Measurements from ENCODE around the gene DYNC1H1. TPM values are rescaled to one million over a fixed set of nuclear protein-coding genes. Genes with fewer than 3 reads are reported as not detected.

DYNC1H1 gene
- total RNA-seq, 1 donor from 2014 or later: 237 TPM

DNA sequence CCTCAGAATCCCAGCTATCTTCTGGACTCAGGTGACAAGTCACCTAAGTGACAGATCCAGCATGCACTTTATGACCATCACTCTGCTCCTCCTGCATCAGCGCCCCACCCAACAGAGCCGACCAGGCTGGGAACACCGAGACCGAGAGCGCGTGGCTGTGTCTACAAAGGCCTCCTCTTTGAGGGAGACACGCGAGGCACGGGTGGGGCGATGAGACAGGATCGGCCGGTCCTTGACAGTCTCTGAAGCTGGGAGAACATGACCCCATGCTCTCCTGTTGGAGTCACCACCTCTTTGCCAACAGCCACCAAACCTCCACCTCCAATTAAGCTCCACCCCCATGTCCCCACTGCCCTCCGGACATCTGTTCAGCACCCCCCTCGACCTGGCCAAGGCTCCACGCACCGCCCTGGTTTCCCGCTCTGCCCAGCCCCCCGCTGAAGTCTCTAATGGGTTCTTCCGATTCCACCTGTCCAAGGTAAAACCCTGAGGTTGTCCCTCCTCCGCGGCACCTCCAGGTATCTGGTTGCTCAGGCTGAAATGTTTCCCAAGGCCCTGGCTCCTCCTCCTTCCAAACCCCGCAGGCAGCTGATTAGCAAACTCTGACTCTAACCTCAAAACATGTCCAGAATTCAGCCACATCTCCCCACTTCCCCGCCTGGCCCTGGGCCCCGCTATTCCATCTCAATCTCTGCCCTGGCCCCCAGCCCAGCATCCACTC is 91.0 kb downstream of the DYNC1H1 start:
- Histone ChIP-seq H3K9ac (no peak overlapping the region), H2AFZ (replicated peaks) (no peak overlapping the region), H3K36me3 (no peaks in the 10 kb centered on the region), H3K4me2 (no peak overlapping the region), H3K27me3 (no peaks in the 10 kb centered on the region), H3K79me2 (ENCODE audit: low read depth) (no peaks in the 10 kb centered on the region), H3K27ac (no peak overlapping the region), H3F3A (ENCODE audit: low read depth) (peaks cover 20% of the 10 kb centered on the region), H3K9me3 (ENCODE audit: low read depth) (no peaks in the 10 kb centered on the region), H3K4me3 (no peak overlapping the region), H4K20me1 (ENCODE audit: low read depth) (no peaks in the 10 kb centered on the region), H3K4me1 (no peaks in the 10 kb centered on the region)
- no peaks in the 10 kb centered on the region for H3K9me3 Mint-ChIP-seq
- H3K36me3 Mint-ChIP-seq: peaks cover 25% of the 10 kb centered on the region
- no peak overlapping the region for H3K4me3 Mint-ChIP-seq
- peak overlapping the region; percentile 97 for H3K27ac Mint-ChIP-seq
- H3K4me1 Mint-ChIP-seq: peaks cover 19% of the 10 kb centered on the region
- TF ChIP-seq EZH2phosphoT487 (IDR thresholded peaks at IDR 0.05): no peak
- no peak for TF ChIP-seq EZH2 (IDR thresholded peaks at IDR 0.05)
- TF ChIP-seq, protein P1, sequence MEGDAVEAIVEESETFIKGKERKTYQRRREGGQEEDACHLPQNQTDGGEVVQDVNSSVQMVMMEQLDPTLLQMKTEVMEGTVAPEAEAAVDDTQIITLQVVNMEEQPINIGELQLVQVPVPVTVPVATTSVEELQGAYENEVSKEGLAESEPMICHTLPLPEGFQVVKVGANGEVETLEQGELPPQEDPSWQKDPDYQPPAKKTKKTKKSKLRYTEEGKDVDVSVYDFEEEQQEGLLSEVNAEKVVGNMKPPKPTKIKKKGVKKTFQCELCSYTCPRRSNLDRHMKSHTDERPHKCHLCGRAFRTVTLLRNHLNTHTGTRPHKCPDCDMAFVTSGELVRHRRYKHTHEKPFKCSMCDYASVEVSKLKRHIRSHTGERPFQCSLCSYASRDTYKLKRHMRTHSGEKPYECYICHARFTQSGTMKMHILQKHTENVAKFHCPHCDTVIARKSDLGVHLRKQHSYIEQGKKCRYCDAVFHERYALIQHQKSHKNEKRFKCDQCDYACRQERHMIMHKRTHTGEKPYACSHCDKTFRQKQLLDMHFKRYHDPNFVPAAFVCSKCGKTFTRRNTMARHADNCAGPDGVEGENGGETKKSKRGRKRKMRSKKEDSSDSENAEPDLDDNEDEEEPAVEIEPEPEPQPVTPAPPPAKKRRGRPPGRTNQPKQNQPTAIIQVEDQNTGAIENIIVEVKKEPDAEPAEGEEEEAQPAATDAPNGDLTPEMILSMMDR (IDR thresholded peaks at IDR 0.05): no peak
- peaks cover 12% of the 10 kb centered on the region for H3K27me3 Mint-ChIP-seq (ENCODE audit: insufficient read depth, low read depth)
- DNase-seq (ENCODE audit: low spot score): no peak

DNA sequence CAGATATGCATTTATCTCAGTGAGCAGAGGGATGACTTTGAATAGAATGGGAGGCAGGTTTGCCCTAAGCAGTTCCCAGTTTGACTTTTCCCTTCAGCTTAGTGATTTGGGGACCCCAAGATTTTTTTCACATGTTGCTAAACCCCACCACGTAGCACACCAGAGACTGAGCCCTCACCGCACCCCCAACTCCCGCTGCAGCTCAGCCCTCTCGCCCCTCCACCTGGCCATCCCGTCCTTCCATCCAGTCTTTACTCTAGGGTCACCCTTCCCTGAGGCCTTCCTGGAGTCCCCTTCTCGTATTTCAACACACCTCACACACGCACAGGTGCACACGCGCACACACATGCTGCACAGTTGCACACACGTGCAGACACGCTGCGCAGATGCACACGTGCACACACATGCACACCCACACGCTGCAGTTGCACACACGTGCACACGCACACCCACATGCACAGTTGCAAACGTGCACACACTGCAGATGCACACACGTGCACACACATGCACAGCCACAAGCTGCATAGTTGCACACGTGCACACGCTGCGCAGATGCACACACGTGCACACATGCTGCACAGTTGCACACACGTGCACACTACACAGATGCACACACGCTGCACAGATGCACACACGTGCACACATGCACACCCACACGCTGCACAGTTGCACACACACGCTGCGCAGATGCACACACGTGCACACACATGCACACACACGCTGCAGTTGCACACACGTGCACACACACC is 92.5 kb downstream of the DYNC1H1 start:
- Mint-ChIP-seq H3K27ac (no peak overlapping the region), H3K4me3 (no peak overlapping the region), H3K36me3 (peaks cover 20% of the 10 kb centered on the region), H3K4me1 (peaks cover 20% of the 10 kb centered on the region), H3K9me3 (no peaks in the 10 kb centered on the region), H3K27me3 (ENCODE audit: insufficient read depth, low read depth) (peaks cover 15% of the 10 kb centered on the region)
- DNase-seq (ENCODE audit: low spot score): no peak
- no peaks in the 10 kb centered on the region for H3K27me3 ChIP-seq
- H3K4me1 ChIP-seq: no peaks in the 10 kb centered on the region
- H3K79me2 ChIP-seq (ENCODE audit: low read depth): no peaks in the 10 kb centered on the region
- no peak overlapping the region for H3K27ac ChIP-seq
- no peak overlapping the region for H3K4me2 ChIP-seq
- H3K4me3 ChIP-seq: no peak overlapping the region
- no peak overlapping the region for H3K9ac ChIP-seq
- H4K20me1 ChIP-seq (ENCODE audit: low read depth): no peaks in the 10 kb centered on the region
- H3K9me3 ChIP-seq (ENCODE audit: low read depth): no peaks in the 10 kb centered on the region
- TF ChIP-seq, protein P1 (IDR thresholded peaks at IDR 0.05): no peak
- TF ChIP-seq EZH2phosphoT487 (IDR thresholded peaks at IDR 0.05): no peak
- TF ChIP-seq EZH2 (IDR thresholded peaks at IDR 0.05): no peak
- H3F3A ChIP-seq (ENCODE audit: low read depth): peaks cover 20% of the 10 kb centered on the region
- no peak overlapping the region for H2AFZ ChIP-seq (replicated peaks)
- no peaks in the 10 kb centered on the region for H3K36me3 ChIP-seq

DNA sequence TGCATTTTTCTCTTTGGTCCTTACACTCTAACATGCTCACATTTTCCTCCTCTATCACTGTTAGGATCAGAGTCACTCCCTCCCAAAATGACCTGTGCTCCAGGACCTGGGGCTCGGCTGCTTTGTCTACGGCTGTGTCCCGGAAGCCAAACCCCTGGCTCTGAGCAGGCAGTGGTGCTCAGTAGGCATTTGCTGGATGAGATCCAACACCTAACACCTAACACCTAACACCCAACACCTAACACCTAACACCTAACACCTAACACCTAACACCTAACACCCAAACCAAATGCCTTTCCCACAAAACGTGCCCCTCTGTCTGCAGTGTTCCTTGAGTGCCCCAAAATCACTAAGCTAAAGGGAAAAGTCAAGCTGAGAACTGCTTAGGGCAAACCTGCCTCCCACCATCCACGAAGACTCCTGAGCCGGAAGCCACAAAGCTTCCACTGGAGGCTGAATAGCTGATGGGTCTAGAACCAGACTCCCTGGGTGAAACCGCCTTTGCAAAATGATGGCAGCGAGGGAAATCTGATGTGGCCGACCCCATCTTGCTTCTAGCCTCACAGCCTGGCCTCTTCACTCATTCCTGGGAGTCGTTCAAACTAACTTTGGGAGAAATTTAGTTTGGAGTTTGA is 93.2 kb downstream of the DYNC1H1 start:
- no peak overlapping the region for H3K9ac ChIP-seq
- H2AFZ ChIP-seq (replicated peaks): peak overlapping the region; percentile 9
- Mint-ChIP-seq H3K27ac (peak overlapping the region; percentile 86), H3K36me3 (peaks cover 15% of the 10 kb centered on the region), H3K27me3 (ENCODE audit: insufficient read depth, low read depth) (peaks cover 16% of the 10 kb centered on the region), H3K4me1 (peaks cover 21% of the 10 kb centered on the region), H3K9me3 (no peaks in the 10 kb centered on the region), H3K4me3 (no peak overlapping the region)
- no peak for DNase-seq (ENCODE audit: low spot score)
- H3K79me2 ChIP-seq (ENCODE audit: low read depth): no peaks in the 10 kb centered on the region
- peaks cover 26% of the 10 kb centered on the region for H3F3A ChIP-seq (ENCODE audit: low read depth)
- no peaks in the 10 kb centered on the region for H3K36me3 ChIP-seq
- H4K20me1 ChIP-seq (ENCODE audit: low read depth): no peaks in the 10 kb centered on the region
- no peaks in the 10 kb centered on the region for H3K4me1 ChIP-seq
- no peaks in the 10 kb centered on the region for H3K27me3 ChIP-seq
- TF ChIP-seq, protein P1 (IDR thresholded peaks at IDR 0.05): no peak
- TF ChIP-seq EZH2 (IDR thresholded peaks at IDR 0.05) (no peak), EZH2phosphoT487 (IDR thresholded peaks at IDR 0.05) (no peak)
- H3K4me3 ChIP-seq: no peak overlapping the region
- no peaks in the 10 kb centered on the region for H3K9me3 ChIP-seq (ENCODE audit: low read depth)
- H3K27ac ChIP-seq: no peak overlapping the region
- H3K4me2 ChIP-seq: no peak overlapping the region
